ENCODE data around the gene POTEG.
"Not testable (repeated sequence)": the region's sequence is repeated elsewhere in the genome, so short reads cannot be mapped to it uniquely, and the experiment has no call there.

Gene POTEG

DNA sequence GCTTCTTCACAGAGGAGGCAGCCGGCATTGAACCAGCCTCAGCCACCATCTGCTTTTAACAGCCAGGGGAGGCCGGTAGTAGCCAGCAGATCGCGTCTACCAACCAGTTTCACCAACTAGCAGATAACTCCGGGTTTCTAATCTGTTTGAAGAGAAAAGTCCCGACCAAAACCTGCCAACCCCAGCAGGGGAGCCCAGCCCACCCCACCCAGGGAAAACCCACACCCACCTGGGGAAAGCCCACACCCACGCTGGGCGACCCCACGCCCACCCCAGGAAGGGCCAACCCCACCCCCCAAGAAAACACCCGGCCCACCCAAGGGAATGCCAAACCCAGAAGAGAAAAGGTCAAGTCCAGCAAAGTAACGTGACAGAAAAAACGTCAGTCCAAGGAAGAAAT is at the start of gene POTEG:
POTEG (minus strand) TSS at position 101 of the 400 bp plus-strand sequence; CDS start at position 49, 52 bp downstream.
- not testable (repeated sequence) for DNase-seq

DNA sequence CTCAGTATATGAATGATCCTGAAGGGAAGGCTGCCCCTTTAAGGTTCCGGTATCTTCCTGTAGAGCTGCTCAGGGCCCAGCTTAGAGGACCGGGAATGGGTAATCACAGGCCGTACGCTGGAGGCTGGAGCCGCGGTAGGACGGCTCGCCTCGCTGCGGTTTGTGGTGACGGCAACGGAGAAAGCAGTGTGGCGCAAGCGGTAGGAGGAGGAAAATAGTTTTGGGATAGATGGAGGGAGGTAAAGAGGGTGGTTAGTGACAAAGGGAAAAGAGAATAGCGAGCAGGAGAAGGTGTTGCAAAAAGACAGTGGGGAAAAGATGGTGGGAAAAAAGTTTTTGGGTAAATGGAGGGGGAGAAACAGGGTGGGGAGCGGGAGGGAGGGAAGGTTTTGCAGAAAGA is 48.0 kb upstream of the POTEG start:
- not testable (repeated sequence) for DNase-seq

DNA sequence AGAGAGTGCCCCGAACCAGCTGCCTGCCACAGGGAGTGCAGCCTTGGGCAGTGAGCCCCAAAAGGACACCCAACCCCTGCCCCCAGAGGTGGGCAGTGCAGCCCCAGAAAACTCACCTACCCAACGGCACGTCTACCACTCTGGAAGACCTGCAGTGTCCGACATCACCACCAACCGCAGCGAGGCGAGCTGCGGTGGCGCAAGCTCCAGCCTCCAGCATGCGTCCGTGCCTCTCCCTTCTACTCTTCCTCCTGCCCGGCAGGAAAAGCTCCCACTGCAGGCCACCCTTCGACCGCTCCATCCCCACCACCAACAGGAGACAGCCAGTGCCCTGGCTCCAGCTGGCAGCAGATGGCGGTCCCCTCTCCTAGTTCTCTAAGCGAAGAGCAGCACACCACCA is 47.3 kb upstream of the POTEG start:
- DNase-seq: not testable (repeated sequence)

DNA sequence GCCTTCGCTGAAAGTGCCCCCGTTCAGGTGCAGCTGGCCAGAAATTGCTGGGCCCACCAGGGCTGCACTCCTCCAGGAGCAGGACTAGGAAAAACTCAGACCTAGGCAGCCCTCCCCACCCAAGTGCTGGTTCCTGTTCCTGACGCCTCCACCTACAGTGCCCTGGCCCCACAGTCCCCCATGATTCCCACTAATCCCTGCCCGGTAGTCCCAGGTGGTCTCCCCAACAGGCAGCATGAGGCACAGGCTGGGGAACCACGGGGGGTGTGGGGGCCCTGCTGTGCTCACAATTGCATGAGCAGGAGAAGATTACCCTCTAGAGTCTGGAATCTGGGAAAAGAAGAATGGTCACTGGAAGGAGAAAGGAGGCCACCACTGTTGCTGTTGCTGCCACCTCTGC is 46.4 kb upstream of the POTEG start:
- DNase-seq: not testable (repeated sequence)

DNA sequence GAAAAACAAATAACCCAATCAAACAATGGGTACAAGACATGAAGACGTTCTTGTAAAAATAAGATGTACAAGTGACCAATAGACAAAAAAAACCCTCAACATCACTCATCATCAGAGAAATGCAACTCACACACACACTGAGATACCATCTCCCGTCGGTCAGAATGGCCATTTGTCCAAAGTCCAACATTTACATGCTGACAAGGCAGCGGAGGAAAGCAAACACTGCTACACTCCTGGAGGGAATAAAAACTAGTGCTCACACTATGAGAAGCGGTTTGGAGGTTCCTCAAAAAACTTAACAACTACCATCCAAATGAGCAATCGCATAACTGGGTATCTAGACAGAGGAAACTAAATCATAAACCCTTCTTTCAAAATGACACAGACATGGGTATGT is 11.6 kb upstream of the POTEG start:
- not testable (repeated sequence) for DNase-seq

DNA sequence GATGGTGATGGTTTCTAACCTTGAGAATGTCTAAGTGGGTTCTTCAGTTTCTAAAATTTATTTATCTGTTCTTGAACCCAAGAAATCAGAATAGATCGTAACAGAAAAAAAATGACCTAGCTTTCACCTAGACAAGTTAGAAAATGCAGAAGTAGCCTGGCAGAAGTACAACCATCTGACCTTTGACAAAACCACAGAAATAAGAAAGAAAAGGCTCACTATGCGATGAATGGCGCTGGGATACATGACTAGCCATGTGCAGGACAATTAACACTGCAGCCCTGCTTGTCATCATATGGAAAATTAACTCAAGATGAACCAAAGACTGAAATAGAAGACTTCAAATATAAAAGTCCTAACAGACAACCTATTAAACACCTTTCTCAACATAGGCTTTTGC is 5.7 kb upstream of the POTEG start:
- not testable (repeated sequence) for DNase-seq

DNA sequence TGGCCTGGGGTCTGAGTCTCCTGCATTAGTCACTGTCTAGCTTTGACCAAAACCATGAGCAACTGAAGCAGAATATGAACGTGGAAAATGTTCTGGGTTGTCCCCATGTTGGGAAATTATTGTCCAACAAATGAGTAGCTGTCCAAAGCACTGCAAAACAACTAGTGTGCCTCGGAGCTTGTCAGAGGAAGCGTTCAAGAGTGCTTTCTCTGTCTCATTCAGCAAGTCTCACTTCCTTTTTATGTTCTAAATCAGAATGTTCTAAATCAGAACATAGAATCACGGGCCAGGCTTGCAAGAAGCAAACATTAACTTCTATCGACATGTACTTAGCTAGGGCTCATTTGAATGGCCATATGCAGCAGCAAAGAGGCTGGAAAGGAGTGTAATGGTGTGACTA is 5.1 kb upstream of the POTEG start:
- not testable (repeated sequence) for DNase-seq

DNA sequence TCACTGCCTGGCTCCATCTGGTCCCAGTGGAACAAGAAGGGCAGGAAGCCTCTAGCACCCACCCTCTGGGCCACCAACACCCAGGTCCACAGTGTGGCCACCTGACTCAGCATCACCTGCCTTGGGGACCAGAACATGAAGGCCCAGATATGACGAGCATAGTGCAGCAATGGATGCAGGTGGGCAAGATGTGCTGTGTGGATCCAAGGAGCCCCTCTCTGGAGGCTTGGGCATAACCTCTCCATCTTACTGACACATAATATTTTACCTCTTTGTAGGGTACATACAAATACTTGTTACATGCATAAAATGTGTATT is 2.9 kb upstream of the POTEG start:
- DNase-seq: not testable (repeated sequence)

DNA sequence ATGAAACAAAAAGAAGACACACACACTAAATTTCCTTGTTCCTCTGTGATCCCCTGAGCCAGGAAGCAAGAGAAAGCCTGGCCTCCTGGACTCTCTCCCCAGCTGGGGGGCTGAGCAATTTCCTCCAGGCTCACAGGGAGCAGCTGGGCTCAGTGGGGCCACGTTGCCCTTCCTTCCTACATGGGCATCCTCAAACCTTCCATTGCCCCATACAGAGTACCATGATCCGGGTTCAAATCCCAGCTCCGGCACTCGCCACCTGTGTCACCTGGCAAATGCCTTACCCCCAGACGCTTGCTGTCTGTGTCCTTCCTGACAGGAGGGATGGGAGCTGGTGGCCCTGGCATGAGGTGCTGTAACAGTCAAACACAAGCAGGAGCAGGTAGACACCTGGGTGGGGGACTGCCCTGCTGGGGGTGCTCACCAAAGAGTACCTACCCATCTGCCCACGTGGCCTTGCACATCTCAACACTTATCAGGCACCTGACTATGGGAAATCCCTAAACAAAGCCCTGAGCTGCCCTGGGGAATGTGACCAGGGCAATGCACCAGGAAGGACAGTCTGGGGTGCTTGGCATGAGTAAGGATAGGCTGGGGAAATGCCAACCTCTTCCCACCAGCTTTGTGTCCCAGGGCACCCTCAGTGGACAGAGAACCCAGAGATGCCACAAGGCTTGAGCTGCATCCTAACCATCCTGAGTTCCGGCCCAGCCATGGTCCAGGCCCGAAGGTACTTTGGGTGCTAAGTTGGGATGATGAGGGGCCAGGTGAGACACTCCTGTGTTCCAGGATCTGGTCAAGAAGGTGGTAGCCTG is 2.4 kb upstream of the POTEG start:
- not testable (repeated sequence) for DNase-seq

DNA sequence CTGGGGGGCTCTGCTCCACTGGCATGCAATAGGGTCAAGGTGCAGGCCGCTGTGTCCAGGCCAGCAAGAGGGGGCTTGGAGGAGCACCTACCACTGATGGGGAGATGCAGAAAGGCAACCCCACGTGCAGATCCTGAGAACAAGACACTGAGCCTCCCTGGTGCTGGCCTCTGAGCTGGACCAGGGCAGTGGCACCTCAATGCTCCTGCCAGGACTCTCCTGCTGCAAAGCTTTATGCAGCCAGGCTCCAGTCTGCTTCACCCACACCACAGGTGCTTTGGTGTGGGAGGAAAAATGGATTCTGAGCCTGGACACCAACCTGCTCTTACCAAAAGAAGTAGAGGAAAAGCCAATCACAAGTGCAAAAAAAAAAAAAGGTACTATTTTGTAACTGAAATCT is 1.7 kb upstream of the POTEG start:
- not testable (repeated sequence) for DNase-seq

DNA sequence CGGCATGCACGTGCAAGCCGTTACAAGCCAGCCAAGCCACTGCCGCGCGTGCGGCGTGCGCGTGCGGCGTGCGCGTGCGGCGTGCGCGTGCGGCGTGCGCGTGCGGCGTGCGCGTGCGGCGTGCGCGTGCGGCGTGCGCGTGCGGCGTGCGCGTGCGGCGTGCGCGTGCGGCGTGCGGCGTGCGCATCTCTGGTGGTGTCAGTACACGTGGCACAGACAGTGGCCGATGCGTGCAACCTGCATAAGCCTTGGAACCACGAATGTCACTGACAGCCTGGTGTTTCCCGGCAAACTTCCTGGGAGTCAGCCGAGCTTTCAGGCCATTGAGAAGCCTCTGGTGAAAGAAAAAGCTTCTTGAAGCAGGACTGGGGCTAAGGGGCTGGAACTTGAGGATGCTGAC is 750 bp upstream of the POTEG start:
- DNase-seq: not testable (repeated sequence)

DNA sequence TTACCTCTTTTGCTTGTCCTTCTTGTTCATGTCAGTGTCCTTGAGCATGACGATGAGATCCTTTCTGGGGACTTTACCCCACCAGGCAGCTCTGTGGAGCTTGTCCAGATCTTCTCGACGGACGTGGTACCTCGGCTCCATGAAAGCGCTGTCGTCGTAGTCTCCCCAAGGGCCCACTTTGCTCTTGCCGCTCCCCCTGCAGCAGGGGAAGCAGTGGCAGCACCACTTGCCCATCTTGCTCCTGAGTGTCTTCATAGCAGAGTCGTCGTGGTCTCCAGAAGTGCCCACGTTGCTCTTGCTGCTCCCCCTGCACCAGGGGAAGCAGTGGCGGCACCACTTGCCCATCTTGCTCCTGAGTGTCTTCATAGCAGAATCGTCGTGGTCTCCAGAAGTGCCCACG is 376 bp downstream of the POTEG start:
- not testable (repeated sequence) for DNase-seq

DNA sequence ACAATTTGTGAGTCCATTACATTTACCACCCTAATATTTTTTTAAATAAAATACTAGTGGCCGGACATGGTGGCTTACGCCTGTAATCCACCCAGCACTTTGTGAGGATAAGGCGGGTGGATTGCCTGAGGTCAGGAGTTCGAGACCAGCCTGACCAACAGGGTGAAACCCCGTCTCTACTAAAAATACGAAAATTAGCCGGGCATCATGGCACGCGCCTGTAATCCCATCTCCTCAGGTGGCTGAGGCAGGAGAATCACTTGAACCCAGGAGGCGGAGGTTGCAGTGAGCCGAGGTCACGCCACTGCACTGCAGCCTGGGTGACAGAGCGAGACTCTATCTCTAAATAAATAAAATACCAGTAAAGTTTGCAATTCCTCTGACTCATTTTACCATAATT is 25.6 kb downstream of the POTEG start:
- DNase-seq: not testable (repeated sequence)

DNA sequence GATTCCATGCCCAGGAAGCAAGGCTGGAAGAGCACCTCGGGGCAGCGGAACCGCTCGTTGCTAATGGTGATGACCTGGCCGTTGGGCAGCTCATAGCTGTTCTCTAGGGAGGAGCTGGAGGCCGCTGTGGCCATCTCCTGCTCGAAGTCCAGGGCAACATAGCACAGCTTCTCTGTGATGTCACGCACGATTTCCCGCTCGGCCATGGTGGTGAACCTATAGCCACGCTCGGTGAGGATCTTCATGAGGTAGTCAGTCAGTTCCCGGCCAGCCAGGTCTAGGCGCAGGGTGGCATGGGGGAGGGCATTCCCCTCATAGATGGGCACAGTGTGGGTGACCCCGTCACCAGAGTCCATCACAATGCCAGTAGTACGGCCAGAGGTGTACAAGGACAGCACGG is 32.0 kb downstream of the POTEG start:
- DNase-seq: not testable (repeated sequence)

DNA sequence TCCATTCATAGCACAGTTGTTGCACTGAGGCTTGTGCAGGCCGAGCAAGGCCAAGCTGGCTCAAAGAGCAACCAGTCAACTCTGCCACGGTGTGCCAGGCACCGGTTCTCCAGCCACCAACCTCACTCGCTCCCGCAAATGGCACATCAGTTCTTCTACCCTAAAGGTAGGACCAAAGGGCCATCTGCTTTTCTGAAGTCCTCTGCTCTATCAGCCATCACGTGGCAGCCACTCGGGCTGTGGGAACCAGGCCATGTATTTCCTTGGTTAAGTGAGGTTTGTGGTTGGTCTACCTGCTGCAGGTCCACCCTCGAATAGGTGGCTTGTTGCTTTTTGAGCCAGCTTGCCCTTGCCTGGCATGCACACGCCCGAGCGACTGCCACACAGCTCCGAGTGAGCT is 39.4 kb downstream of the POTEG start:
- not testable (repeated sequence) for DNase-seq

DNA sequence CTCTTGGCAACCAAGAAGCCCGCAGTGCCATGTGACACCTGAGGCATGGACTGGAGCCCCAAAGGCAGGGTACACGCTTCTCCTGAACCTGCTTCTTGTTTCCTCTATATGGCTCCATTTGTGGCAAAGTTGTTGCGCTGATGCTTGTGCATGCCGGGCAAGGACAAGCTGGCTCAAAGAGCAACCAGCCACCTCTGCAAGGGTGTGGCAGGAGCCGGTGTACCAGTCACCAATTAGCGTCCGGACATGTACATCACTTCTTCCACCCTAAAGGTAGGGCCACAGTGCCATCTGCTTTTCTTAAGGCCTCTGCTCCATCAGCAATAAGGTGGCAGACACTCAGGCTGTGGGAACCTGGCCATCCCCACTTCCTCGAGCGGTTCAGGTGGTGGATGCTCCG is 43.9 kb downstream of the POTEG start:
- DNase-seq: not testable (repeated sequence)

DNA sequence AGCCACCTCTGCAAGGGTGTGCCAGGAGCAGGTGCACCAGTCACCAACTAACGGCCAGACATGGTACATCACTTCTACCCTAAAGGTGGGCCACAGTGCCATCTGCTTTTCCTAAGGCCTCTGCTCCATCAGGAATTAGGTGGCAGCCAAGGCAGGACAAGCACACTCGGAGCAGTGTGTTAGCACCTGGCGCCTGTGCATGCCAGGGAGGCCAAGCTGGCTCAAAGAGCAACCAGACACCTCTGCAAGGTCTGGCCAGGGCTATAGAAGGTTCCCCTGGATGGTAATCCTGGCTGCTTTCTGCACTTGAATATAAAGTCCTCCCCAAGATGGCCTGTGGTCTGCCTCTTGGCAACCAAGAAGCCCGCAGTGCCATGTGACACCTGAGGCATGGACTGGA is 45.4 kb downstream of the POTEG start:
- DNase-seq: not testable (repeated sequence)

DNA sequence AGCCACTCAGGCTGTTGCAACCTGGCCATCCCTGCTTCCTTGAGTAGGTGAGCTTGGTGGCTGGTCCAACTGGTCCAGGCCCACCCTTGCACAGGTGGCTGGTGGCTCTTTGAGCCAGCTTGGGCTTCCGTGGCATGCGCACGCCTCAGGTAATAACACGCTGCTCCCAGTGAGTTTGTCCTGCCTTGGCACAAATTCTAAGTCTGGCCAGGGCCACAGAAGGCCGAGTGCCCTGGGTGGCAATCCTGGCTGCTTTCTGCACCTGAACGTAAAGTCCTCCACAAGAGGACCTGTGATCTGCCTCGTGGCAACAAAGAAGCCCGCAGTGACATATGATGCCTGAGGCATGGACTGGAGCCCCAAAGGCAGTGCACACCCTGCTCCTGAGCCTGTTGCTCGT is 47.1 kb downstream of the POTEG start:
- not testable (repeated sequence) for DNase-seq

DNA sequence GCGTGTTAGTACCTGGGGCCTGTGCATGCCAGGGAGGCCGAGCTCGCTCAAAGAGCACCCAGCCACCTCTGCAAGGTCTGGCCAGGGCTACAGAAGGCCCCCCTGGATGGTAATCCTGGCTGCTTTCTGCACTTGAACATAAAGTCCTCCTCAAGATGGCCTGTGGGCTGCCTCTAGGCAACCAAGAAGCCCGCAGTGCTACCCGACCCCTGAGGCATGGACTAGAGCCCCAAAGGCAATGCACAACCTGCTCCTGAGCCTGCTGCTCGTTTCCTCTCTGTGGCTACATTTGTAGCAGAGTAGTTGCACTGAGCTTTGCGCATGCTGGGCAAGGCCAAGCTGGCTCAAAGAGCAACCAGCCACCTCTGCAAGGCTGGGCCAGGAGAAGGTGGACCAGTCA is 47.8 kb downstream of the POTEG start:
- not testable (repeated sequence) for DNase-seq

DNA sequence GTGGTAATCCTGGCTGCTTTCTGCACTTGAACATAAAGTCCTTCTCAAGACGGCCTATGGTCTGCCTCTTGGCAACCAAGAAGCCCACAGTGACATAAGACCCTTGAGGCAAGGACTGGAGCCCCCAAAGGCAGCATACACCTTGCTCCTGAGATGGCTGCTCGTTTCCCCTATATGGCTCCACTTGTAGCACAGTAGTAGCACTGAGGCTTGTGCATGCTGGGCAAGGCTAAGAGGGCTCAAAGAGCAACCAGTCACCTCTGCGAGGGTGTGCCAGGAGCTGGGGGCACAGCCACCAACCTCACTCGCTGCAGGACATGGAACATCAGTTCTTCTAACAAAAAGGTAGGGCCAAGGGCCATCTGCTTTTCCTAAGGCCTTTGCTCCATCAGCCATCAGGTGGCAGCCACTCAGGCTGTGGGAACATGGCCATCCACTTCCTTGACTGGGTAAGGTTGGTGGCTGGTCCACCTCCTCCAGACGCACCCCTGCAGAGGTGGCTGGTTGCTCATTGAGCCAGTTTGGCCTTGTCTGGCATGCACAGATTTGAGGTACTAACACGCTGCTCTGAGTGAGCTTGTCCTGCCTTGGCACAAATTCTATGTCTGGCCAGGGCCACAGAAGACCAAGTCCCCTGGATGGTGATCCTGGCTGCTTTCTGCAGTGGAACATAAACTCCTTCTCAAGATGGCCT is 49.9 kb downstream of the POTEG start:
- not testable (repeated sequence) for DNase-seq

DNA sequence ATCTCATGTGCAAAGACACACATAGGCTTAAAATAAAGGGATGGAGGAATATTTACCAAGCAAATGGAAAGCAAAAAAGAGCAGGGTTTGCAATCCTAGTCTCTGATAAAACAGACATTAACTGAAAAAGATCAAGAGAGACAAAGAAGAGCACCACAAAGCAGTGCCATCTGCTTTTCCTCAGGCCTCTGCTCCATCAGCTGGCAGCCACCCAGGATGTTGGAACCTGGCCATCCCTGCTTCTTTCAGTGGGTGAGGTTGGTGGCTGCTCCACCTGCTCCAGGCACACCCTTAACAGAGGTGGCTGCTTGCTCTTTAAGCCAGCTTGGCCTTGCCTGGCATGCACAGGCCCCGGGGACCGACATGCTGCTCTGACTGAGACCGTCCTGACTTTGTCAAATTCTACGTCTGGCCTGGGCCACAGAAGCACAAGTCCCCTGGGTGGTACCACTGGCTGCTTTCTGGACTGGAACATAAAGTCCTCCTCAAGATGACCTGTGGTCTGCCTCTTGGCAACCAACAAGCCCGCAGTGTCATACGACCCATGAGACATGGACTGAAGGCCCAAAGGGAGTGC is 51.0 kb downstream of the POTEG start:
- not testable (repeated sequence) for DNase-seq

DNA sequence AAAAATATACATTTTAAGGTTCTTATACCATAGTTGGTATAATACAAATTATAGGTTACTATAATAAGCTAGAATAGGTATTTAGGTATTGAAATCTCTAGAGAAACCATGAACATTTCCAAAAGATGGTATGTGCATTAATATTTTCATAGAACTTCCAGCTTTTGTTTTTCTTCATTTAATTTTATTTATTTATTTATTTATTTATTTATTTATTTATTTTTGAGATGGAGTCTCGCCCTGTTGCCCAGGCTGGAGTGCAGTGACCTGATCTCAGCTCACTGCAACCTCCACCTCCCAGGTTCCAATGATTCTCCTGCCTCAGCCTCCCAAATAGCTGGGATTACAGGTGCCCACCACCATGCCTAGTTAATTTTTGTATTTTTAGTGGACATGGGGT is 54.0 kb downstream of the POTEG start:
- DNase-seq: not testable (repeated sequence)

DNA sequence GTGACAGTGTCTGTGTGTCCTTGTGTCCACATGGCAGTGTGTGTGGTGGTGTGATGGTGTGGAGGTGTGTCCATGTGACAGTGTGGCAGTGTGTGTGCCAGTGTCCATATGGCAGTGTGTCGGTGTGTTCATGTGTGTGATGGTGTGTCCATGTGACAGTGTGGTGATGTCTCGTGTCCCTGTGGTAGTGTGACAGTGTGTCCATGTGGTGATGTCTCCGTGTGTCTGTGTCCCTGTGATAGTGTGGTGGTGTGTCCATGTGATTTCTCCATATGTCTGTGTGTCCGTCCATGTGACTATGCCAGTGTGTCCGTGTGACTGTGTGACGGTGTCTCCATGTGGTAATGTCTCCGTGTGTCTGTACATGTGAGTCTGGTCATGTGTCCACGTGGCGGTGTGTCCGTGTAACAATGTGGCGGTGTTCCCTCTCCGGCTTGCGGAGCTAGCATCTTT is 59.7 kb downstream of the POTEG start:
- not testable (repeated sequence) for DNase-seq

All from NCI-H1105 treated with DMSO at 0.1 percent for 48 hours (cell line).